Left colon (tissue), 2 donors: ENCODE results near the gene PRDM16. TPM values are rescaled to one million over a fixed set of nuclear protein-coding genes. Genes with fewer than 3 reads are reported as not detected.

Source experiments
- ATAC-seq: fragments of 200-7000 bp; cut with Tn5 transposase; one replicate; pipeline ENCODE4 v1.9.1; 2020; ENCODE audit warnings: mild to moderate bottlenecking, moderate library complexity
- DNase-seq, 2 donors: peaks; one replicate each; pipeline ENCODE4 v3.0.0-alpha.2; 2020
- intact Hi-C, 2 donors: fragments of 100-400 bp; cut with DNase I in 1 of 2; cut with micrococcal nuclease in 1 of 2; formaldehyde crosslinking; loops; one replicate each; pipeline versions ENCODE4 v1.11.2 to v1.14.0; 2022; cut with DNase I, micrococcal nuclease
- total RNA-seq, 2 donors: library from RNA; stranded (reverse); fragmentation: NEBNext Ultra II Directional; extraction: Animal tissue kit (Norgen Biotek cat#: 25700); gene quantifications; one replicate each; pipeline ENCODE4 v1.2.1, GENCODE V29; 2021
- donor health status: DM: no; HTN: no; CAD: no.
- donor health status: DM: yes; HTN: yes; CAD: no.

Gene PRDM16
- total RNA-seq, 2 donors from 2014 or later = 1.1 to 1.2 TPM

DNA sequence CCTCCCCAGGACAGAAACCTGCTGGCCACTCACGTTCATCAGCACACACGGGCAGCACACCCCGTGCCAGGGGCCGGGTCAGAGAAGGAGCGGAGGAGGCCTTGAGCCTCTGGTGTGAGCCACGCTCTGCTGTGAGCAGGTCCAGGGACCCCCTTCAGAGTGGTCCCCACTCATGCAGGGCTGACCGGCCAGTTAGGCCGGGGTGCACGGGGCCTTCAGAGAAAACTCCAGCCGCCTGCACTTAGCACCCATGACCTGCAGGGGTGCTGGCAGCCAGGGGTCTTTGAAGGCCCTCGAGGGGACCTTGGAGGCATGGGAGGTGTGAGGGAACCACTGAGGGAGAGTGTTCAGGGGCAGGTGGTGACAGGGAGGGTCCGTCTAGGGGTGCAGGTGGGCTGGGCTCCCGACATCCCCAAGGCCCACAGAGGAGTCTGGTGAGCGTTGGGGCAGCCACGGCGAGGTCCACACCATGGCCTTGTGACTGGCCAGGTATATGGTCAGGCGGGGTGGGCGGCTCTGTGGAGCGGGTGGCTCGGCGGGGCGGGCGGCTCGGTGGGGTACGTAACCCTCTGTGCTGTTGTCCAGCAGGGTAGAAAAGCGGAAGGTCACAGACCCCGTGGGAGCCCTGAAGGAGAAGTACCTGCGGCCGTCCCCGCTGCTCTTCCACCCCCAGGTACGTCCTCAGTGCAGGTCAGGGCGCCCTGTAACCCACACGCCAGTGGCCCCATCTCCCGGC lies 345.1 kb downstream of the PRDM16 start:
- ATAC-seq (no peak), DNase-seq (no peak)
- intact Hi-C loops = no loop called here

DNA sequence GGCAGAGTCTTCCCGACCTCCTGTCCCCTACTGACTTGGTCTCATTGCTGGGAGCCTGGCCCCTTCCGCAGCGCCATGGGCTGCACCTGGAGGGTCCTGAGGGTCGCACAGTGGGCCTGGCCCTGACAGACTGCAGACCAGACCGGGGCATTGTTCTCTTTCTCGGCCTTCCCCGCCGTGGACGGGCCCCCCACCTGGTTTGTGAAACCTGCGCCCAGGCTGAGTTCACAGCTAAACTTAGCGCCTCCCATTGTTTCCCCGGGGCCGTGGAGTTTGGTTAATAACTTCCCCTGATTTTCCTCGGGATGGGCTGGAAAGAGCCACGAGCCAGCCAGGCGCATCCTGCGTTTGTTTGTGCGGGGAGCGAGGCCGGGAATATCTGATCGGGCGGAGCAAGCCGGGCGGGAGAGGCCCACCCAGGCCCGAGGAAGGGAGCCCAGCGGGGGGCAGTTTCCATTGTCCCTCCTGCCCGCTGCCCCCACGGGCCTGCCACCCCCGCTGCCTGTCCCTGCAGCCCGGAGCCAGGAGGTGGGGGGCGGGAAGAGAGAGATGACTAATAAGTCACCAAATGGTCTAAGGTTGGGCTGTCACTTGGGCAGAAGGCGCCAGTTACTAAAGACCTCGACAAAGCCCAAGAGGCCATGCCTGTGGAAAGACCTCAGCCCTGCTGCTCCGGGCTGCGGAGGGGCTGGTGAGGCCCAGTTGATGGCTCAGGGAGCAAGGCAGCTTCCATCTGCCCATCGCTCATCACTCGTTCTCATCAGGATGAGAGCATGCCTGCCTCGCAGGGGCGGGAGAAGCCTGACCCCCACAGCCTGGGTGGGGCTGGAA lies 346.5 kb downstream of the PRDM16 start:
- ATAC-seq = no peak
- DNase-seq = no peak
- intact Hi-C loops = no loop called here

DNA sequence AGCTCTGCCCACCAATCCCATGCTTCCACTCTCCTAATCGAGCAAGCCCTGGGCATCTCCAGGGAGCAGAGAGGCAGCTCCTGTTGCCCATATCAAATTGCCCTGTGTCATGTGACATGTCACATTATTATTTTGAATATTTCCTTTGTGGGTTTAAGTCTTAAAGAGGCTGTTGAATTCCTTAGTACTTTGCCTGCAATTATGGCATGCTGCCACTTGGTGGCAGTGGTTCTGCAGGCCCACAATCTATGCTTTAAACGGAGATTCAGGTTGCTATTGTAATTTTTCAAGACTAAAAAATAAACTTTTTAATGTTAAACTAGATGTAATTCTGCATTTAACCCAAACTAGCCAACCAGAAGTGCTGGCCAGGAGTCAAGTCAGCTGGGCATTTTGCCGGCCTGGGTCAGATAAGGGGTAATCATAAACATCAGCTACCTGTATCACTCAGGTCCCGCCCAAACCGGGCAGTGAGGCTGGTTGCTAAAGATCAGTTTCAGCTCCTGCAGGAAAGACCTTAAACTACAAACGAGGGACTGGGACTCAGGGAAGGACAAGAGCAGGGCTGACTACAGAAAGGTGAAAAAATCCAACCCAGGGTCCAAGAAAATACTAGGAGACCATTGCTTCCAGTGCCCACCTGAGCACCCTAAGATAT lies 348.2 kb downstream of the PRDM16 start:
- ATAC-seq (no peak), DNase-seq (no peak)
- intact Hi-C loops = no loop called here

DNA sequence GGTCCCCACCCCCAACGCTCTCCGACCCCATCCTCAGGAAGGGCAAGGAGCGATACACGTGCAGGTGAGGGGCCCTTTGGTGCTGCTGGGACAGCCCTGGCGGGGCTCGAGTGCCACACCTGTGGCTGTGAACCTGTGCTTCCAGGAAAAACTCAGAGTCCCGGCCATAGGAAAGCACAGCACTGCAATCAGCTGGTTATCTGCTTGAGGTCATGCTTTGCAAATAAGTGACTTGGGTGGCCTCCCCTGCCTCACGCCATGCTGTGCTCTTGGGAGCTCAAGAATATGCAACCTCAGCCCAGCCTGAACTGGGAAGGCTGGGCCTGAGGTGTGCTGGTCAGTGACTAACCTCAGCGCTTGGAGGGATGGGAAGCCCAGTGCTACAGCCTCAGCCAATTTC lies 348.9 kb downstream of the PRDM16 start:
- intact Hi-C loops = no loop called here
- DNase-seq = no peak
- ATAC-seq = no peak

DNA sequence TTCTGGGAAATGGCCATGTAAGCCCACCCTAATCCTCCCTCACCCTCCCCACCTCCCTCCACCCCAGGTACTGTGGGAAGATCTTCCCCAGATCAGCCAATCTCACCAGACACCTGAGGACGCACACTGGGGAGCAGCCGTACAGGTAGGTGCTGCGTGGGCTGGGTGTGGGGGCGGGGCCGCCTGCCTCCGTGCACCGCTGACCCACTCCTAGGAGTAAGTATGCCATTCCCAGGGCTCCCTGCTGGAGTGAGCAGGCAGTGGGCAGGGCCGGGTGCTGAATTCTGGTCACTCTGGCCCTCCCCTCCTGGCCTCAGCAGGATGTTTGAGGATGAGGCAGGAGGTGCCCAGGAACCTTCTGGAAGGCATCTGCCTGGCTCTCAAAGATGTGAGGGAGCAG lies 349.6 kb downstream of the PRDM16 start:
- DNase-seq = no peak
- intact Hi-C loops = no loop called here
- ATAC-seq = no peak

DNA sequence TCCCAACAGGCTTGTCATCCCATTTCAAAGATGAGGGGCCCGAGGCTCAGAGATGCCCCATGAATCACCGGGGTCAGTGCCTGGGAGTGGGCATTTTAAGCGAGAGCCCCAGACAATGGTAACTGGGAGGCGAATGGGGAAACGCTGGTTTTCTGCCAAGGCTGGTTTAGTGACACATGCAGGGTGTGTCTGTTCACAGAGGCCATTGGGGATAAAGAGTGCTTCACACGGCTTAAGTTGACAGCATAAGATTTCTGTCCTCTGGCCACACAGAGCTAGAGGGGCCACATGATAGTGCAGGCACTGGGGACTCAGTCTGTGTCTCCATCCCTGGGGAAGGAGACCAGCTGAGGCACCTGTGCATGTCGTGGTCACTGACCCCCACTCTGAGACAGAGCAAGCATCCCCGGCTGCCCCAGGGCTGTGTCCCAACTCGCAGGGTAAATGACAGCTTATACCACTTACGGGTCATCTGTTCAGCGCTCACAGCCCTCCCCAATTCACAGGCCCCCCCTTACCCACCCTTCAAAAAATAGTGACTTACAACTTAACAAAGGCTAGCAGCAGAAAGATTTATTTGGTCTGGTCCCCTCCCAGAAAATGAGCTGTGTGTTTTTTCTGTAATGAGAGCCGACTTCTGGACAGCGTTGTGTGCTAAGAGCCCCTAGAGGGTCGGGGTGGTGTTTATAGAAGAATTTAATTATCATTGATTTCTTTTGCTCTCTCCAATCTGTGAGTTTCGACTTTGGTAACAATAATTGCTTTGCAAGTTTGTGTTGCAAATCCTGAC lies 350.6 kb downstream of the PRDM16 start:
- ATAC-seq = peak; percentile 60
- intact Hi-C loops = loop anchor here (5.0 to 10.0 kb wide), 2 partner anchors 405 to 407 kb away; no protein-coding TSS in a partner anchor
- DNase-seq = peak; percentile 39 to 52

DNA sequence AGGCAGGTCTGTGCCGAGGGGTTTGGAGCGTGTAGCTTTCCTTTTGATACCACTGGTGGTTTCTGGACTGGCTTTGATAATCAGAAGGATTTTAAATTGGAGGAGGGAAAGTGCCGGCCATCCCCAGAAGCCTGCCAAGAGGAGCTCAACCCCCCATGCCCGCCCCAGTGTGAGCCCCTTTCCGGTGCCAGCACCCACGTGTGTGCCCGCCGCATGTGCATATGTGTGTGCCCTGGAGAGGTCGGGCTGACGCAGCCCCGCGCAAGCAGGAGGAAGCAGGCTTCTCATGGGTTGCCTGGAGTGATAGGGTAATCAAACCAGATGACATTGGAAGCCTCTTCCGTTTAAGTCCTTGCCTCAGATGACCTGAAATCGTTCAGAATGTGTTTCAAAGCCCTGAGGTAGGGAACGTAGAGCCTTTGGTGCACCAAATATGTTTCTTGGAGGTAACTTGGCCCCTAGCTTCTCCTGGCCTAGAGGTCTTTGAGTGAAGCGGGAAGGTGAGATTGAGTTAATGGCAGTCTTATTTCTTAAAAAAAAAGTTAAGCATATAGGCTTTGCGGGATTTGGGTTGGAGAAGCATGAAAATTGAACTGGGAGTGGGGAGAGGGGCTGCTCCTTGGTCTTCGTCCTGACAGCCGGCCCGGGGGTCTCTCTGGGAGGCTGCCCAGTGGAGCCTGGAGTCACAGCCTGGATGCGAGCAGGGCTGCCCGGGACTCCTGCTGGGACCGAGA lies 351.4 kb downstream of the PRDM16 start:
- intact Hi-C loops = loop anchor here (5.0 to 10.0 kb wide), 2 partner anchors 406 to 408 kb away; no protein-coding TSS in a partner anchor
- ATAC-seq (no peak), DNase-seq (no peak)

DNA sequence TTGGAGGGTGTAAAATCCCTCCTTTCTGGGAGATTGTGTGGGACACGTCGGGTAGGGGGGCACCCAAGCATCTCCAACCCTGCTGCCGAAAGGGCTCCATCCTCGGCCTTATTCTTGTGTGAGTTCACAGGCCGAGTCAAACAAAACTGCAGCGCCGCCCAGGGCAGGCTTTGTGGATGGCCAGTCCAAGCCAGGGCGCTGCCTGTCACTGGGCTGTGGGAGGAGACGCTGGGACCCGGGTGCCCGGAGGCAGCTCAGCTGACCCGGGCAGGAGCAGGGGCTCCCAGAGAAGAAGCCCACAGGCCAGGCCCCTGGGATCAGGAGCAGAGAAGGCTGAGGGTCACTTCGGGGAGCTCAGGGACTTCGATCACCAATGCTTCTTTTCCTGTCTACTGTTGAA lies 353.6 kb downstream of the PRDM16 start:
- intact Hi-C loops = loop anchor here (5.0 to 10.0 kb wide), 2 partner anchors 408 to 410 kb away; no protein-coding TSS in a partner anchor
- no peak for DNase-seq

DNA sequence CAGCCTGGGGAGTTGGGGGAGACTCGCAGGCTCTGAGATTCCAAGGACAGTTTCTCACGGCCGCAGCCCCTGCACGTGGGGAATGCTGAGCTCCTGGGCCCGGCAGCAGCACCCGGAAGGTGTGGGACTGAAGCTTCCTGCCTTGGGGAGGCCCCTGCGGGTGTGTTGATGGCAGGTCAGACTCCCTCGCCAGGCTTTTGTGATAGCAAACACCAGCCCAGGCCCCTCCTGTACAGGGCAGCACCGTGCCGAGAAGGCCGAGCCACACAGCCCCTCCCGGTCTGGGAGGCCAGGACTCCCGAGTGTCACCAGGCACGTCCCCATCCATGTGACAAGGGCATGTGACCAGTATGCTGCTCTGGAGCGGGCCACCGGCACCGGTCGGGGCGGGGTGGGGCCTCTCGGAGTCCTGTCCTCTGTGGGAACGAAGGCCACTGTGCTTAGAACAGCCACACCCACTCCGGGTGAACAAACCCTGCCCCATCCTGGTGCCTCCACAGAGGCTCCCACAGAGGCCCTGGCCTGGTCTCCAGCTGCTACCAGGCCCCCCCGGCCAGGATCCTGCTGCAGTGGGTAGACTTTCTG lies 354.3 kb downstream of the PRDM16 start:
- ATAC-seq = peak; percentile 92
- intact Hi-C loops = loop anchor here (5.0 to 10.0 kb wide), 2 partner anchors 409 to 411 kb away; no protein-coding TSS in a partner anchor
- peak; percentile 87 to 91 for DNase-seq

More for the DNA sequence above, 353.6 kb downstream of the PRDM16 start:
- no peak for ATAC-seq

DNA sequence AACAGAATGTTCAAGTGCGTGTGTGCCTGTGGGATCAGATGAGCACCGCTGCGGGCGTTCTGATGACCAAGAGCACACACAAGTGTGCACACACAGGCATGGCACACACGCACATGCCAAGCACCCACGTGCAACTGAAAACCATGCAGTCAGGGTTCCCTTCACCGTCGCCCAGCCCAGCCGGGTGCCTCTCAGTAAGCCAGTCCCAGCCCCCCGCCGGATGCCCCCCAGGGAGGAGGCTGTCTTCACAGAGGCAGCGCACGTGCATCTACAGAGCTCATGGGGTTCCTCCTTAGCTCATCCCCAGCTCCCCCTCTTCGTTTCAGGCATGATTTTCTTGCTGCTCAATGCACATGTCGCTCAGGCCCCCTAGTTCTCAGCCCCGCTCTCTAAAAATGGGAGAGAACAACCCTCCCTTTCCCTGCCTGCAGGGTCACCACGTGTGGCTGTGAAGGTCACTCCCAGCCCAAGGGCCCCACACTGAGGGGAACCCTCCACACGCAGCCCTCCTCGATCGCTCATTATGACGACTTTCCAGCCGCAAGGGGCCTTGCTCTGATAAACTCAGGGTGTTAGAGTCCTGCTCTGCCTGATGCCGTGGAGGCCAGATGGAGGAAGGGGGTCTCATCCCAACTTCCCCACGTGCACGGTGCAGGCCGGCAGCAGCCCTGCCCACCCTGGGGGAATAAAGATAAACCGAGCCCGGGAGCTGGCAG lies 355.1 kb downstream of the PRDM16 start:
- ATAC-seq = no peak
- no peak for DNase-seq
- intact Hi-C loops = loop anchor here (5.0 to 10.0 kb wide), 2 partner anchors 409 to 412 kb away; no protein-coding TSS in a partner anchor

DNA sequence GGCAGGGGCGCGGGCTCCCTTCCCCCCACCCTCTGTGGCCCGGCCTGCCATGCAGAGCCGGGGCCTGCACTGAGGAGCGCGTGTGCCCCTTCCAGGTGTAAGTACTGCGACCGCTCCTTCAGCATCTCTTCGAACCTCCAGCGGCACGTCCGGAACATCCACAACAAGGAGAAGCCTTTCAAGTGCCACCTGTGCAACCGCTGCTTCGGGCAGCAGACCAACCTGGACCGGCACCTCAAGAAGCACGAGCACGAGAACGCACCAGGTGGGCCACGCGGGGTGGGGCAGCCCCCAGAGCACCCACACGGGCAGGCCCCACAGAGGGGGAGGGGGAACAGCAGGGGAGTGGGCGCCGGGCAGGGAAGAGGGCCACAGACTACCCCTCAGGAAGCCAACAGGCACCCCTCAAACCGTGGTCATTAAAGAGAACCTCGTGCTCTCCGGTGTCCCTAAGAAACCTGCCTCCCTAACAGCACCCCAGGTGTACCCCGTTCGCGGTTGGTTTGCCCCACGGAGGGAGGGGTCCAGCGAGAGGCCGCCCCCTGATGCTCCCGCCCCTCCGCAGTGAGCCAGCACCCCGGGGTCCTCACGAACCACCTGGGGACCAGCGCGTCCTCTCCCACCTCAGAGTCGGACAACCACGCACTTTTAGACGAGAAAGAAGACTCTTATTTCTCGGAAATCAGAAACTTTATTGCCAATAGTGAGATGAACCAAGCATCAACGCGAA lies 356.6 kb downstream of the PRDM16 start:
- DNase-seq = no peak
- no peak for ATAC-seq
- intact Hi-C loops = loop anchor here in 1 of 2 donors (10.0 kb wide), 1 partner anchor 411 kb away; no protein-coding TSS in a partner anchor

DNA sequence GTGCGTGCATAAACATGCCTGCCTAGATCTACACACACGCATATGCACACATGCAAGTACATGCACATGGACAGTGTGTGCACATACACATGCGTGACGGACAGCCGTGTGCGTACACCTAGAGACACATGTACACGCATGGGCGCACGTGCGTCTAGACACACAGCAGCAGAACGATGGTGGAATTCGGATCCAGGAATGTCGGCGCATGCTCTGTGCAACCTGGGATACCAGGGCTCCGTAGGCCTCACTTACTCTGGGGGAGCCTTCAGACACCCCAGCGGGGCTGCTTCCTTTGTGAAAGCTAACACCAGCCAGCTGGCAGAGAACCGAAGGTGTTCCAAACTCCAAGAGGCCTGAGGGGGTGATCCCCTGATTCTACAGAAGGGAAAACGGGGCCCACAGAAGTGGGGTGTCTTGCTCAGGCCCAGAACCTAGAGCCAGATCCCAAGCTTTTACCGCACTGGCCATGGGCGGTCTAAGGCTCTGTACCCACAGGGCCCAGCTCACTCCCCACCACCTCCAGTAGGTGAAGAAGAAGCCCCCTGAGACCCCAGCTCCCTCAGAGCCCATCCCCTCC lies 358.0 kb downstream of the PRDM16 start:
- ATAC-seq = no peak
- intact Hi-C loops = loop anchor here in 1 of 2 donors (10.0 kb wide), 1 partner anchor 412 kb away; no protein-coding TSS in a partner anchor
- no peak for DNase-seq

DNA sequence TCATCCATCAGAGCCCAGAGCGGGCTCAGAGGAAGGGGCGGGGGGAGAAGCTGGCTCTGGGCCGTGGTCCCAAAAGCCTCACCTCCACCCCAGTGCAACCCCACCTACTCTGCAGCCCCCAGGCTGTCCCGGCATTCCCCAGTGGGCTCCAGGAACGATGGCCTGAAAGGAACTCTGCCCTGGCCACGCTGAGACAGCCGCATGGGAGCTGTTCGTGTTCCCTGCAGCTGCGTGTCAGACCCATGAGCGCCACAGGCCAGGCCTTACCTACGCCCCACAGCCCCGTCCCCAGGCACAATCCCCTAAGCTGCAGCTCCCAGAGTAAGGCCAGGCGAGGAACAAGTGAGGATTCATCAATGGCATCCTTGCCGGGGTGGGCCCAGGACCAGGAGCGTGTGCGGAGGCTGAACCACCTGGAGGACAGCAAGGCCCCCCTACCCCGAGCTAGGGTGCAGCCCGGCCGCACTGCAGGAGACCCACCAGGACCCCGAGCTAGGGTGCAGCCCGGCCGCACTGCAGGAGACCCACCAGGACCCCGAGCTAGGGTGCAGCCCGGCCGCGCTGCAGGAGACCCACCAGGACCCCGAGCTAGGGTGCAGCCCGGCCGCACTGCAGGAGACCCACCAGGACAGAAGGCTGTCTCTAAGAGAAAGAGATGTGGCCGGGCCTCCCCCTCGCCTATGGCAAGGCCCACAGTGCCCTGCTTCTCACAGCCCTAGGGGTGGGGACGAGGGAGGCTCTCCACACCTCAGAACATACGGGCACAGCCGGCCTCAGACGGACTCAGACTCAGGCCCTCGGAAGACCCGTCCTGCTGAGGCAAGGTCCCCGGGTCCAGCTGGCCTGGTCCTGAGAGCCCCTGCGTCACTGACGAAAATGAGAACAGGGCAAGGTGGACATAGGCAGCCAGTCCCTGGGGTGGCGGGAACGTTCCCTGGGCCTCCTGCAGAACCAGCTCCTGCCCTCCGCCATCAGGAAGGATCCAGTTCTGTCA lies 359.0 kb downstream of the PRDM16 start:
- ATAC-seq = no peak
- intact Hi-C loops = loop anchor here in 1 of 2 donors (10.0 kb wide), 1 partner anchor 413 kb away; no protein-coding TSS in a partner anchor
- DNase-seq = no peak

DNA sequence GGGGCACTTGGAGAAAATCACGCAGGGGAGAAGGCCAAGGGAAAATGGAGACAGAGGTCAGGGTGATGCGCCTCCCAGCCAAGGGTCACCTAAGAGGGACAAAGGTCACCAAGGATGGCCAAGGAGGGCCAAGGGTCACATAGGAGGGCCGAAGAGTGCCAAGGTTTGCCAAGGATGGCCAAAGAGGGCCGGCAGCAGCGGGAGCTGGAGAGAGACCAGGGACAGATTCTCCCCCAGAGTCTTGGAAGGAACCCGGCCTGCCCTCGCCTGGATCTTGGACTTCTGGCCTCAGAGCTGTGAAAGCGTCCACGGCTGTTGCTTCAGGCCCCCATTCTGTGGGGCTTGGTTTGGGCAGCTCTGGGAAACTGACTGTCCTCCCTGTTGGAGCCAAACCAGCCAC lies 359.9 kb downstream of the PRDM16 start:
- intact Hi-C loops = loop anchor here in 1 of 2 donors (10.0 kb wide), 1 partner anchor 414 kb away; no protein-coding TSS in a partner anchor

More for the DNA sequence above, 359.9 kb downstream of the PRDM16 start:
- DNase-seq (no peak), ATAC-seq (no peak)
